NT2/D1 (cell line): Measurements from ENCODE around the gene ZSWIM3.
A peak's percentile ranks its signal among the peaks of the same experiment; 100 is the strongest.

Source experiments
- DNase-seq: peaks from one replicate; pipeline ENCODE4 v3.0.0-alpha.2; 2011; ENCODE audit warnings: low read depth, low spot score
- H3K27me3 ChIP-seq: 2 replicates; pipeline ENCODE4 v1.6.0; 2011; ENCODE audit warnings: mild to moderate bottlenecking; ENCODE audit not compliant: insufficient read length, insufficient read depth
- H3K36me3 ChIP-seq: 2 replicates; pipeline ENCODE4 v1.6.1; 2011; ENCODE audit warnings: mild to moderate bottlenecking, low read length, mixed read lengths; ENCODE audit not compliant: insufficient read depth, insufficient read length
- H3K4me1 ChIP-seq: 2 replicates; pipeline ENCODE4 v1.5.1; 2011; ENCODE audit not compliant: insufficient read depth, insufficient read length
- H3K4me3 ChIP-seq: 2 replicates; pipeline ENCODE4 v1.5.1; 2011; ENCODE audit warnings: low read depth; ENCODE audit not compliant: insufficient read length
- H3K9ac ChIP-seq: 2 replicates; pipeline ENCODE4 v1.6.0; 2011; ENCODE audit warnings: low read depth; ENCODE audit not compliant: insufficient read length
- H3K9me3 ChIP-seq: 2 replicates; pipeline ENCODE4 v1.5.1; 2011; ENCODE audit warnings: mild to moderate bottlenecking, low read length; ENCODE audit not compliant: insufficient read depth
- SUZ12 ChIP-seq: IDR thresholded peaks from 2 replicates; pipeline ENCODE4 v1.6.1; 2011; ENCODE audit not compliant: insufficient read length, insufficient read depth; ENCODE audit errors: extremely low read depth
- YY1 ChIP-seq: IDR thresholded peaks from 2 replicates; pipeline ENCODE4 v1.6.1; 2011; ENCODE audit not compliant: insufficient read length, insufficient read depth
- ZNF274 ChIP-seq: IDR thresholded peaks from 2 replicates; pipeline ENCODE4 v1.6.1; 2011; ENCODE audit warnings: mild to moderate bottlenecking, low read depth, low read length

Gene ZSWIM3

DNA sequence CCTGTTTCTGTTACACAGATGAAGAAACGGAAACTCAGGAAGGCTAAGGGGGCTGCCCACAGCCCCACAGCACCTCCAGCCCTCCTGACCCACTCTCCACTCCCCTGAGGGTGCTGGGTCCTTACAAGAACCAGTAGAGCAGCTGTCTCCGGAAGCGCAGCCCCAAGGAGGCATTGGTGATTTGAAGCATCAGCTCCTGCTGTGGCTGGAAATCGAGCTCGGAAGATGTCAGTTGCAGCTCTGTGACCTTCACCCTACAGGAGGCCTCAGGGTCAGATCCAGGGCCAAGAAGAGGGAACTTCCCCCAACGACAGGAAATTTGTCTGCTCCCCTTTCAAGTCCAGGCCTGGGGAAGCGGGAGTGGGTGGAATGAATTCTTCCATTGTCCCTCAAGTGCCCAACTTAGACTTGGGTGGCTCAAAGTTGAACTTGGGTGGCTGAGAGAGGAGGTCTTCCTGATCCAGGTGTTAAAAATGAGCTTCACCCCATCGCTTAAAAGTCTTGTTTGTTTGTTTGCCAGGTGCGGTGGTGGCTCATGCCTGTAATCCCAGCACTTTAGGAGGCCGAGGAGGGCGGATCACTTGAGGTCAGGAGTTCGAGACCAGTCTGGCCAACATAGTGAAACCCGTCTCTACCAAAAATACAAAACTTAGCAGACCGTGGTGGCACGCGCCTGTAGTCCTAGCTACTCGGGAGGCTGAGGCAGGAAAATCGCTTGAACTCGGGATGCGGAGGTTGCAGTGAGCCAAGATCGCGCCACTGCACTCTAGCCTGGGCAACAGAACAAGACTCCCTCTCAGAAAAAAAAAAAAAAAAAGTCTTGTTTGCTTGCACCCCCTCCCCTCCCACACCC, 52.6 kb downstream of the ZSWIM3 start:
- peaks cover 47% of the 10 kb centered on the region for H3K36me3 ChIP-seq
- H3K4me3 ChIP-seq, result peak overlapping the region; percentile 5
- H3K9ac ChIP-seq, result no peak overlapping the region
- H3K9me3 ChIP-seq, result no peaks in the 10 kb centered on the region
- H3K4me1 ChIP-seq, result peaks cover 12% of the 10 kb centered on the region
- DNase-seq, result no peak
- no peaks in the 10 kb centered on the region for H3K27me3 ChIP-seq
- TF ChIP-seq SUZ12, result no peak
- no peak for TF ChIP-seq ZNF274
- TF ChIP-seq YY1, result no peak

DNA sequence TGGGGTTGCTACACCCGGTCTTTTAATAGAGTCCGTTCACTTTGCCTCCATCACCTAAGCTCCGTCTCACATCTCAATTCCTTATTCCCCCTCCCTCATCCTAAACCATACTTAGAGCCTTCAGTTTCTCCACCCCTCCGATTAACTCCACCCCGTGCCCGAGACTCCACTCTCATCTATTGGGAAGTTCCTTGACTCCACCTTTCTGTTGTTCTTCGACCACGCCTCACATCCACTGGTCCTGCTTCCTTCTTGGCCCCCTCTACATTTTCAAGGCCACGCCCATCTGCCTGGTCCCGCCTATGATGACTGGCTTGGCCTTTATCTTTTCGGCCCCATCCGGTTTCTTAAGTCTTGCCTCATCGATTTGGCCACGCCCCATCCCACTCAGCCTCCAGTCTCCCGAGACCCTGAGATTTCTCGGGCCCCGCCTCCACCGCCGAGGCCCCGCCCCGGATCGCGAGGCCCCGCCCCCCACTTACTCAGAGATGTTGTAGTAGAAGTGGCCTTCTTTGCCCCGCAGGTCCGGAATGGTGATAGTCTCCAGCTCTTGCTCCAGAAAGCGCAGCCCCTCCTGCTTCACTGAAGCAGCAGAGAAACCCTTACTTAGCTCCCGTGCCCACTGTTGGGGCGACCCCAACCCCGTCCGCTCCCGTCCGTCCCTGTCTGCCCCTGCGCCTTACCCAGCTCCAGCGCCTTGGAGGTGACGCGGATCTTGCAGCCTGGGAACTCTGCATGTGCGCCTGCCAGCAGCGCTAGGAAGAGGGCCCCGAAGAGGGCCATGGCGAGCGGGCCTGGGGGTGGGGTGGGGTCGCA, 53.5 kb downstream of the ZSWIM3 start:
- TF ChIP-seq YY1 (no peak), SUZ12 (no peak), ZNF274 (no peak)
- DNase-seq, result peak; percentile 100
- Histone ChIP-seq H3K9me3 (no peaks in the 10 kb centered on the region), H3K9ac (peak overlapping the region; percentile 92), H3K4me3 (peak overlapping the region; percentile 86), H3K27me3 (no peaks in the 10 kb centered on the region), H3K4me1 (peaks cover 9% of the 10 kb centered on the region), H3K36me3 (peaks cover 39% of the 10 kb centered on the region)

- no peak for DNase-seq
- peaks cover 9% of the 10 kb centered on the region for H3K4me1 ChIP-seq
- H3K4me3 ChIP-seq, result peak within 1 kb of the TSS; percentile 86
These were observed 54.3 kb downstream of the ZSWIM3 start, which contains the start of gene PLTP for GRCh38 chr20:45911486-45912343. Gene PLTP (minus strand): TSS chr20:45912155. CDS start chr20:45911452, 703 bp downstream.

GRCh38 chr20:45912344-45912682, 54.9 kb downstream of the ZSWIM3 start:
- DNase-seq, result no peak
- peak overlapping the region; percentile 92 for H3K9ac ChIP-seq
- TF ChIP-seq SUZ12 (no peak), ZNF274 (no peak), YY1 (no peak)
- peaks cover 9% of the 10 kb centered on the region for H3K4me1 ChIP-seq
- H3K9me3 ChIP-seq, result no peaks in the 10 kb centered on the region
- H3K36me3 ChIP-seq, result peaks cover 28% of the 10 kb centered on the region
- peak overlapping the region; percentile 86 for H3K4me3 ChIP-seq
- no peaks in the 10 kb centered on the region for H3K27me3 ChIP-seq

More at GRCh38 chr20:45911486-45912343, 54.3 kb downstream of the ZSWIM3 start, which contains the start of gene PLTP:
- no peaks in the 10 kb centered on the region for H3K27me3 ChIP-seq
- peak within 1 kb of the TSS; percentile 92 for H3K9ac ChIP-seq
- peaks cover 31% of the 10 kb centered on the region for H3K36me3 ChIP-seq
- H3K9me3 ChIP-seq, result no peaks in the 10 kb centered on the region
- TF ChIP-seq ZNF274 (no peak), SUZ12 (no peak), YY1 (no peak)

GRCh38 chr20:45913116-45913515, 55.7 kb downstream of the ZSWIM3 start:
- Histone ChIP-seq H3K4me3 (no peak overlapping the region), H3K27me3 (no peaks in the 10 kb centered on the region), H3K9me3 (no peaks in the 10 kb centered on the region), H3K36me3 (peaks cover 20% of the 10 kb centered on the region), H3K4me1 (peaks cover 9% of the 10 kb centered on the region), H3K9ac (no peak overlapping the region)
- TF ChIP-seq YY1 (no peak), ZNF274 (no peak), SUZ12 (no peak)
- no peak for DNase-seq

DNA sequence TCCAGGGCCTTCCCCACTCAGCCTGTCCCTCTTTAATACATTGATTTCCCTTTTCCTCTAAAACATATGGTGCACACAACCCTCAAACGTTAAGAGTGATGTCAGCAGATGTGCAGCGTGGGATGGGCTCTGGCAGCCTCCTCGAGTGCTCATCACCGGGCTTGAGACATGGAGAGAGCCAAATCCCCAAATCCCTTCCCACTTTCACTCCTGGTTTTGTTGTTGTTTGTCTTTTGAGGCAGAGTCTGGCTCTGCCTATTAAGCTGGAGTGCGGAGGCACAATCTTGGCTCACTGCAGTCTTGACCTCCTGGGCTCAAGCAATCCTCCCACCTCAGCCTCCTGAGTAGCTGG, 60.4 kb downstream of the ZSWIM3 start:
- Histone ChIP-seq H3K4me3 (no peak overlapping the region), H3K27me3 (no peaks in the 10 kb centered on the region), H3K9ac (no peak overlapping the region), H3K4me1 (no peaks in the 10 kb centered on the region), H3K9me3 (no peaks in the 10 kb centered on the region), H3K36me3 (no peaks in the 10 kb centered on the region)
- no peak for DNase-seq
- TF ChIP-seq SUZ12, result no peak
- no peak for TF ChIP-seq ZNF274
- no peak for TF ChIP-seq YY1
